Measurements from ENCODE around the gene ZNF691. TPM values are rescaled to one million over a fixed set of nuclear protein-coding genes. Genes with fewer than 3 reads are reported as not detected.
"Not testable (repeated sequence)": the region's sequence is repeated elsewhere in the genome, so short reads cannot be mapped to it uniquely, and the experiment has no call there.

Gene ZNF691
- 10 to 100 TPM; 18.2 to 20.8 (median 19.9) TPM for polyA plus RNA-seq (ENCODE audit: insufficient read length in 3 of 3)

- peak; percentile 88 to 95 (median 94) for DNase-seq (ENCODE audit: low read depth in 3 of 3, low spot score in 2 of 3)
Measured at GRCh38 chr1:42846257-42847110, at the start of gene ZNF691. ZNF691 (plus strand) TSS chr1:42846613; CDS start chr1:42849659, 3,046 bp downstream.

- no peak for DNase-seq (ENCODE audit: low read depth in 3 of 3, low spot score in 2 of 3)
Measured at GRCh38 chr1:42797414-42797813, 49.0 kb upstream of the ZNF691 start.

GRCh38 chr1:42797979-42798378 is 48.4 kb upstream of the ZNF691 start:
- DNase-seq (ENCODE audit: low read depth in 3 of 3, low spot score in 2 of 3), result no peak

GRCh38 chr1:42801832-42802473 is 44.5 kb upstream of the ZNF691 start:
- no peak for DNase-seq (ENCODE audit: low read depth in 3 of 3, low spot score in 2 of 3)

GRCh38 chr1:42806171-42806570 is 40.2 kb upstream of the ZNF691 start:
- no peak for DNase-seq (ENCODE audit: low read depth in 3 of 3, low spot score in 2 of 3)

GRCh38 chr1:42806593-42806992 is 39.8 kb upstream of the ZNF691 start:
- no peak for DNase-seq (ENCODE audit: low read depth in 3 of 3, low spot score in 2 of 3)

- DNase-seq (ENCODE audit: low read depth in 3 of 3, low spot score in 2 of 3), result no peak
Measured at GRCh38 chr1:42807056-42807668, 39.3 kb upstream of the ZNF691 start.

GRCh38 chr1:42814815-42815214 is 31.6 kb upstream of the ZNF691 start:
- DNase-seq (ENCODE audit: low read depth in 3 of 3, low spot score in 2 of 3), result not testable (repeated sequence)

- no peak for DNase-seq (ENCODE audit: low read depth in 3 of 3, low spot score in 2 of 3)
Measured at GRCh38 chr1:42815941-42816584, 30.4 kb upstream of the ZNF691 start.

GRCh38 chr1:42816585-42817439 is 29.6 kb upstream of the ZNF691 start, which contains the start of the genes ERMAP and SVBP:
ERMAP (plus strand) TSS chr1:42817122; CDS start chr1:42830449, 13,327 bp downstream.
SVBP (minus strand) TSS chr1:42817397; CDS start chr1:42816544, 853 bp downstream.
- peak; percentile 74 to 81 (median 81) for DNase-seq (ENCODE audit: low read depth in 3 of 3, low spot score in 2 of 3)

GRCh38 chr1:42817440-42817767 is 29.0 kb upstream of the ZNF691 start:
- DNase-seq (ENCODE audit: low read depth in 3 of 3, low spot score in 2 of 3), result no peak

GRCh38 chr1:42817976-42818375 is 28.4 kb upstream of the ZNF691 start:
- no peak for DNase-seq (ENCODE audit: low read depth in 3 of 3, low spot score in 2 of 3)

GRCh38 chr1:42820813-42821212 is 25.6 kb upstream of the ZNF691 start:
- no peak for DNase-seq (ENCODE audit: low read depth in 3 of 3, low spot score in 2 of 3)

- no peak for DNase-seq (ENCODE audit: low read depth in 3 of 3, low spot score in 2 of 3)
Measured at GRCh38 chr1:42821690-42822089, 24.7 kb upstream of the ZNF691 start.

- DNase-seq (ENCODE audit: low read depth in 3 of 3, low spot score in 2 of 3), result no peak
Measured at GRCh38 chr1:42822800-42823392, 23.5 kb upstream of the ZNF691 start.

- DNase-seq (ENCODE audit: low read depth in 3 of 3, low spot score in 2 of 3), result no peak
Measured at GRCh38 chr1:42824481-42825035, 21.9 kb upstream of the ZNF691 start.

- DNase-seq (ENCODE audit: low read depth in 3 of 3, low spot score in 2 of 3), result no peak
Measured at GRCh38 chr1:42825036-42825851, 21.2 kb upstream of the ZNF691 start.

GRCh38 chr1:42830631-42831030 is 15.8 kb upstream of the ZNF691 start:
- DNase-seq (ENCODE audit: low read depth in 3 of 3, low spot score in 2 of 3), result no peak

Data from right renal cortex interstitium (tissue), 3 donors.